GM12878 (cell line): Measurements from ENCODE around the gene OR2AJ1.

Experiments
- CREB1 ChIP-seq: IDR thresholded peaks from 2 replicates; pipeline ENCODE4 v1.6.1; 2012; ENCODE audit warnings: low read depth, mild to moderate bottlenecking, inconsistent platforms
- EGR1 ChIP-seq, 2 experiments: IDR thresholded peaks; 1 replicate in 1 of 2; 2 replicates in 1 of 2; pipeline ENCODE4 v1.6.1; 2011 to 2012; ENCODE audit warnings: low read depth in 2 of 2, low read length in 2 of 2, borderline replicate concordance in 1 of 2, mild to moderate bottlenecking in 1 of 2, moderate library complexity in 1 of 2
- EZH2 ChIP-seq: IDR thresholded peaks from 2 replicates; pipeline ENCODE4 v1.6.1; 2012; ENCODE audit warnings: low read depth, mild to moderate bottlenecking, control low read depth, inconsistent platforms, low read length, borderline replicate concordance; ENCODE audit not compliant: control insufficient read depth
- GABPA ChIP-seq: IDR thresholded peaks from 2 replicates; pipeline ENCODE4 v1.6.1; 2014; ENCODE audit warnings: antibody characterized with exemption, low read depth, mild to moderate bottlenecking, inconsistent platforms
- HDAC2 ChIP-seq: fragments of 200-600 bp; sonication (generic); IDR thresholded peaks from 2 replicates; pipeline ENCODE4 v1.6.1; 2017
- NBN ChIP-seq: fragments of 450-650 bp; IDR thresholded peaks from 2 replicates; pipeline ENCODE4 v1.6.1; 2016
- SUZ12 ChIP-seq: fragments of 200-600 bp; sonication (generic); IDR thresholded peaks from one replicate; pipeline ENCODE4 v1.6.1; 2018; ENCODE audit warnings: antibody characterized with exemption, mild to moderate bottlenecking; ENCODE audit not compliant: unreplicated experiment
- TAF1 ChIP-seq: IDR thresholded peaks from 2 replicates; pipeline ENCODE4 v1.6.1; 2011; ENCODE audit warnings: mild to moderate bottlenecking, low read depth, low read length, borderline replicate concordance
- TARDBP ChIP-seq: IDR thresholded peaks from 2 replicates; pipeline ENCODE4 v1.6.1; 2016; ENCODE audit warnings: borderline replicate concordance
- YY1 ChIP-seq: IDR thresholded peaks from 2 replicates; pipeline ENCODE4 v1.6.1; 2011; ENCODE audit warnings: low read depth, mild to moderate bottlenecking, low read length
- ZZZ3 ChIP-seq: IDR thresholded peaks from 2 replicates; pipeline ENCODE4 v1.6.1; 2011; ENCODE audit warnings: low read depth; ENCODE audit not compliant: control insufficient read depth, insufficient read length
- TF ChIP-seq, protein P1 (sequence below), 3 experiments: IDR thresholded peaks in 2 of 3; conservative IDR thresholded peaks in 1 of 3; 2 replicates each; pipeline ENCODE4 v1.5.1; 2011; ENCODE audit warnings: low read depth in 3 of 3, low read length in 3 of 3, mild to moderate bottlenecking in 3 of 3, control low read depth in 2 of 3, moderate library complexity in 2 of 3, inconsistent platforms in 1 of 3, mixed read lengths in 1 of 3; ENCODE audit not compliant: control insufficient read depth in 2 of 3, insufficient read depth in 1 of 3; ENCODE audit errors: extremely low read depth in 1 of 3
- TF ChIP-seq, protein P2 (sequence below): IDR thresholded peaks from 2 replicates; pipeline ENCODE4 v1.6.1; 2012; ENCODE audit warnings: low read depth, low read length, improper control_type of control experiment

DNA sequence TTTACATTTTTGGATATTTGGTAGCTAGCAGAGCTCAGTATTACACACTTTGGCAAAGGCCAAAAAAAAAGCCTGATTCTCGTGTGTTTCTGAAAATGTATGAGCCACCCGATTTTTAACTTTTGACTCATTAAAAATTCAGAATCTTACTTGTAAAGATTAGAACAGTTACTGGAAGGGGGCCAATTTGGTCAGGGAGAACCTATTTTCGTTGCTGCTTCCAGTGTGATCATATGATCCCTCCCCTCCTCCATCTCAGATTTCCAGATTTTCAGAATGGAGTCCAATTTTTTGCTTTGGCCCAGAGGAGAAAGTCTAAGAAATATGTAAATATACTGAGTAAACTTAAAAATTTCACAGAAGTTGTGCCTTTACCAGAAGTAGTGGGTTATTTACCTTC lies 37.1 kb downstream of the OR2AJ1 start:
- TF ChIP-seq, protein P1, sequence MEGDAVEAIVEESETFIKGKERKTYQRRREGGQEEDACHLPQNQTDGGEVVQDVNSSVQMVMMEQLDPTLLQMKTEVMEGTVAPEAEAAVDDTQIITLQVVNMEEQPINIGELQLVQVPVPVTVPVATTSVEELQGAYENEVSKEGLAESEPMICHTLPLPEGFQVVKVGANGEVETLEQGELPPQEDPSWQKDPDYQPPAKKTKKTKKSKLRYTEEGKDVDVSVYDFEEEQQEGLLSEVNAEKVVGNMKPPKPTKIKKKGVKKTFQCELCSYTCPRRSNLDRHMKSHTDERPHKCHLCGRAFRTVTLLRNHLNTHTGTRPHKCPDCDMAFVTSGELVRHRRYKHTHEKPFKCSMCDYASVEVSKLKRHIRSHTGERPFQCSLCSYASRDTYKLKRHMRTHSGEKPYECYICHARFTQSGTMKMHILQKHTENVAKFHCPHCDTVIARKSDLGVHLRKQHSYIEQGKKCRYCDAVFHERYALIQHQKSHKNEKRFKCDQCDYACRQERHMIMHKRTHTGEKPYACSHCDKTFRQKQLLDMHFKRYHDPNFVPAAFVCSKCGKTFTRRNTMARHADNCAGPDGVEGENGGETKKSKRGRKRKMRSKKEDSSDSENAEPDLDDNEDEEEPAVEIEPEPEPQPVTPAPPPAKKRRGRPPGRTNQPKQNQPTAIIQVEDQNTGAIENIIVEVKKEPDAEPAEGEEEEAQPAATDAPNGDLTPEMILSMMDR (IDR thresholded peaks at IDR 0.05 in 2 of 3, conservative IDR thresholded peaks at IDR 0.05 in 1 of 3; ENCODE audit: control insufficient read depth in 2 of 3, extremely low read depth in 1 of 3, insufficient read depth in 1 of 3, low read depth in 3 of 3, low read length in 3 of 3), result no peak
- no peak for TF ChIP-seq GABPA
- TF ChIP-seq YY1, result no peak
- no peak for TF ChIP-seq TAF1
- no peak for TF ChIP-seq CREB1
- TF ChIP-seq ZZZ3, result no peak
- no peak for TF ChIP-seq EGR1 (IDR thresholded peaks at IDR 0.05; ENCODE audit: borderline replicate concordance in 1 of 2, low read depth in 2 of 2, low read length in 2 of 2)
- no peak for TF ChIP-seq NBN
- no peak for TF ChIP-seq SUZ12
- no peak for TF ChIP-seq HDAC2
- TF ChIP-seq, protein P2, sequence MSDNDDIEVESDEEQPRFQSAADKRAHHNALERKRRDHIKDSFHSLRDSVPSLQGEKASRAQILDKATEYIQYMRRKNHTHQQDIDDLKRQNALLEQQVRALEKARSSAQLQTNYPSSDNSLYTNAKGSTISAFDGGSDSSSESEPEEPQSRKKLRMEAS, result no peak
- TF ChIP-seq EZH2, result no peak
- no peak for TF ChIP-seq TARDBP
